NT2/D1 (cell line): ENCODE measurements around the gene GMDS.

Experiments
- DNase-seq: peaks from one replicate; pipeline ENCODE4 v3.0.0-alpha.2; 2011; ENCODE audit warnings: low read depth, low spot score
- H3K27me3 ChIP-seq: 2 replicates; pipeline ENCODE4 v1.6.0; 2011; ENCODE audit warnings: mild to moderate bottlenecking; ENCODE audit not compliant: insufficient read length, insufficient read depth
- H3K36me3 ChIP-seq: 2 replicates; pipeline ENCODE4 v1.6.1; 2011; ENCODE audit warnings: mild to moderate bottlenecking, low read length, mixed read lengths; ENCODE audit not compliant: insufficient read depth, insufficient read length
- H3K4me1 ChIP-seq: 2 replicates; pipeline ENCODE4 v1.5.1; 2011; ENCODE audit not compliant: insufficient read depth, insufficient read length
- H3K4me3 ChIP-seq: 2 replicates; pipeline ENCODE4 v1.5.1; 2011; ENCODE audit warnings: low read depth; ENCODE audit not compliant: insufficient read length
- H3K9ac ChIP-seq: 2 replicates; pipeline ENCODE4 v1.6.0; 2011; ENCODE audit warnings: low read depth; ENCODE audit not compliant: insufficient read length
- H3K9me3 ChIP-seq: 2 replicates; pipeline ENCODE4 v1.5.1; 2011; ENCODE audit warnings: mild to moderate bottlenecking, low read length; ENCODE audit not compliant: insufficient read depth
- SUZ12 ChIP-seq: IDR thresholded peaks from 2 replicates; pipeline ENCODE4 v1.6.1; 2011; ENCODE audit not compliant: insufficient read length, insufficient read depth; ENCODE audit errors: extremely low read depth
- YY1 ChIP-seq: IDR thresholded peaks from 2 replicates; pipeline ENCODE4 v1.6.1; 2011; ENCODE audit not compliant: insufficient read length, insufficient read depth
- ZNF274 ChIP-seq: IDR thresholded peaks from 2 replicates; pipeline ENCODE4 v1.6.1; 2011; ENCODE audit warnings: mild to moderate bottlenecking, low read depth, low read length

GMDS gene

GRCh38 chr6:1812034-1812433 lies 433.4 kb downstream of the GMDS start:
- H3K9me3 ChIP-seq = no peaks in the 10 kb centered on the region
- no peaks in the 10 kb centered on the region for H3K27me3 ChIP-seq
- H3K36me3 ChIP-seq = no peaks in the 10 kb centered on the region
- no peak for DNase-seq
- no peaks in the 10 kb centered on the region for H3K4me1 ChIP-seq
- TF ChIP-seq SUZ12 = no peak
- TF ChIP-seq ZNF274 = no peak
- no peak for TF ChIP-seq YY1
- no peak overlapping the region for H3K9ac ChIP-seq
- H3K4me3 ChIP-seq = no peak overlapping the region

- no peak overlapping the region for H3K9ac ChIP-seq
- no peaks in the 10 kb centered on the region for H3K4me1 ChIP-seq
- DNase-seq = no peak
- no peak for TF ChIP-seq ZNF274
- TF ChIP-seq SUZ12 = no peak
- TF ChIP-seq YY1 = no peak
- H3K27me3 ChIP-seq = no peaks in the 10 kb centered on the region
- no peak overlapping the region for H3K4me3 ChIP-seq
- no peaks in the 10 kb centered on the region for H3K9me3 ChIP-seq
- no peaks in the 10 kb centered on the region for H3K36me3 ChIP-seq
These were observed 434.5 kb downstream of the GMDS start for GRCh38 chr6:1810880-1811279.

GRCh38 chr6:1809291-1809988 lies 436.0 kb downstream of the GMDS start:
- Histone ChIP-seq H3K9me3 (no peaks in the 10 kb centered on the region), H3K27me3 (no peaks in the 10 kb centered on the region), H3K36me3 (no peaks in the 10 kb centered on the region), H3K4me3 (no peak overlapping the region), H3K9ac (no peak overlapping the region), H3K4me1 (no peaks in the 10 kb centered on the region)
- TF ChIP-seq YY1 = no peak
- no peak for TF ChIP-seq ZNF274
- TF ChIP-seq SUZ12 = no peak
- DNase-seq = no peak

GRCh38 chr6:1806935-1807334 lies 438.5 kb downstream of the GMDS start:
- H3K4me3 ChIP-seq = no peak overlapping the region
- TF ChIP-seq ZNF274 (no peak), YY1 (no peak), SUZ12 (no peak)
- H3K9ac ChIP-seq = no peak overlapping the region
- no peak for DNase-seq
- H3K27me3 ChIP-seq = no peaks in the 10 kb centered on the region
- H3K36me3 ChIP-seq = no peaks in the 10 kb centered on the region
- H3K4me1 ChIP-seq = no peaks in the 10 kb centered on the region
- no peaks in the 10 kb centered on the region for H3K9me3 ChIP-seq

GRCh38 chr6:1802491-1803395 lies 442.7 kb downstream of the GMDS start:
- Histone ChIP-seq H3K4me3 (no peak overlapping the region), H3K4me1 (no peaks in the 10 kb centered on the region), H3K9ac (no peak overlapping the region), H3K27me3 (no peaks in the 10 kb centered on the region), H3K9me3 (no peaks in the 10 kb centered on the region), H3K36me3 (no peaks in the 10 kb centered on the region)
- TF ChIP-seq YY1 = no peak
- TF ChIP-seq SUZ12 = no peak
- TF ChIP-seq ZNF274 = no peak
- no peak for DNase-seq

- Histone ChIP-seq H3K36me3 (no peaks in the 10 kb centered on the region), H3K4me3 (no peak overlapping the region), H3K27me3 (no peaks in the 10 kb centered on the region), H3K9ac (no peak overlapping the region), H3K4me1 (no peaks in the 10 kb centered on the region), H3K9me3 (no peaks in the 10 kb centered on the region)
- DNase-seq = no peak
- TF ChIP-seq SUZ12 (no peak), YY1 (no peak), ZNF274 (no peak)
These were observed 444.0 kb downstream of the GMDS start for GRCh38 chr6:1801401-1801800.

GRCh38 chr6:1800845-1801244 lies 444.6 kb downstream of the GMDS start:
- Histone ChIP-seq H3K4me3 (no peak overlapping the region), H3K4me1 (no peaks in the 10 kb centered on the region), H3K27me3 (no peaks in the 10 kb centered on the region), H3K9ac (no peak overlapping the region), H3K36me3 (no peaks in the 10 kb centered on the region), H3K9me3 (no peaks in the 10 kb centered on the region)
- TF ChIP-seq SUZ12 = no peak
- no peak for TF ChIP-seq YY1
- no peak for TF ChIP-seq ZNF274
- DNase-seq = no peak
